HEK293 (cell line): ENCODE results near the gene ETS2.

Experiments used
- CTCF ChIA-PET: fragments of 350-600 bp; formaldehyde crosslinking; extraction: SDS; loops from one replicate; lab custom pipeline; 2021; ENCODE audit warnings: antibody characterized with exemption; lab: Yijun Ruan, JAX
- POLR2A ChIA-PET: fragments of 300-600 bp; formaldehyde crosslinking; extraction: SDS; loops from one replicate; lab custom pipeline; 2020; ENCODE audit warnings: antibody characterized with exemption, inconsistent platforms; lab: Yijun Ruan, JAX
- H3K27ac ChIP-seq: fragments of 200-500 bp; sonication (Bioruptor generic); 2 replicates; pipeline ENCODE4 v1.5.1; 2014; ENCODE audit warnings: low read depth, low read length, control low read depth, inconsistent platforms; ENCODE audit errors: extremely low read depth
- H3K36me3 ChIP-seq, 2 experiments: fragments of 200-500 bp in 1 of 2; sonication (Bioruptor generic) in 1 of 2; 1 replicate in 1 of 2; 2 replicates in 1 of 2; pipeline ENCODE4 v1.5.1; 2014 to 2017; ENCODE audit warnings: inconsistent platforms in 2 of 2, low read length in 2 of 2; ENCODE audit not compliant: control insufficient read depth in 2 of 2, insufficient read depth in 1 of 2
- H3K4me1 ChIP-seq: fragments of 200-500 bp; sonication (Bioruptor generic); 2 replicates; pipeline ENCODE4 v1.5.1; 2014; ENCODE audit warnings: mild to moderate bottlenecking, low read length, inconsistent platforms; ENCODE audit not compliant: control insufficient read depth, insufficient read depth
- H3K4me3 ChIP-seq: 2 replicates; pipeline ENCODE4 v1.5.1; 2011; ENCODE audit warnings: low read depth, mild to moderate bottlenecking, control low read depth, low read length, moderate library complexity
- H3K9me3 ChIP-seq: fragments of 200-500 bp; sonication (Bioruptor generic); 2 replicates; pipeline ENCODE4 v1.5.1; 2014; ENCODE audit warnings: low read depth, low read length, inconsistent platforms; ENCODE audit not compliant: control insufficient read depth, insufficient read depth
- FEZF1 ChIP-seq: fragments of 450-650 bp; formaldehyde crosslinking; IDR thresholded peaks from 2 replicates; pipeline ENCODE4 v1.5.1; 2016; ENCODE audit warnings: missing biosample characterization, missing genetic modification characterization
- GLIS2 ChIP-seq: fragments of 450-650 bp; formaldehyde crosslinking; IDR thresholded peaks from 2 replicates; pipeline ENCODE4 v1.5.1; 2016; ENCODE audit warnings: missing biosample characterization, missing genetic modification characterization
- KLF1 ChIP-seq: fragments of 450-650 bp; formaldehyde crosslinking; IDR thresholded peaks from 2 replicates; pipeline ENCODE4 v1.5.1; 2016; ENCODE audit warnings: missing biosample characterization, missing genetic modification characterization
- KLF16 ChIP-seq: fragments of 450-650 bp; formaldehyde crosslinking; IDR thresholded peaks from 2 replicates; pipeline ENCODE4 v1.5.1; 2017; ENCODE audit warnings: missing biosample characterization, missing genetic modification characterization
- MZF1 ChIP-seq: fragments of 450-650 bp; formaldehyde crosslinking; IDR thresholded peaks from 2 replicates; pipeline ENCODE4 v1.5.1; 2017; ENCODE audit warnings: missing biosample characterization, missing genetic modification characterization, borderline replicate concordance
- SP7 ChIP-seq: fragments of 450-650 bp; formaldehyde crosslinking; IDR thresholded peaks from 2 replicates; pipeline ENCODE4 v1.5.1; 2016; ENCODE audit warnings: missing biosample characterization, missing genetic modification characterization
- TSHZ1 ChIP-seq: fragments of 450-650 bp; formaldehyde crosslinking; IDR thresholded peaks from 2 replicates; pipeline ENCODE4 v1.5.1; 2016; ENCODE audit warnings: missing biosample characterization, missing genetic modification characterization, borderline replicate concordance
- ZBTB48 ChIP-seq: fragments of 450-650 bp; formaldehyde crosslinking; IDR thresholded peaks from 2 replicates; pipeline ENCODE4 v1.5.1; 2016; ENCODE audit warnings: missing biosample characterization, missing genetic modification characterization
- ZNF138 ChIP-seq: fragments of 450-650 bp; formaldehyde crosslinking; IDR thresholded peaks from 2 replicates; pipeline ENCODE4 v1.5.1; 2016; ENCODE audit warnings: missing biosample characterization, missing genetic modification characterization, borderline replicate concordance
- ZNF174 ChIP-seq: fragments of 450-650 bp; formaldehyde crosslinking; IDR thresholded peaks from 2 replicates; pipeline ENCODE4 v1.5.0; 2017; ENCODE audit warnings: missing biosample characterization, mild to moderate bottlenecking, missing genetic modification characterization
- ZNF23 ChIP-seq: fragments of 450-650 bp; formaldehyde crosslinking; IDR thresholded peaks from 2 replicates; pipeline ENCODE4 v1.5.1; 2016; ENCODE audit warnings: missing biosample characterization, missing genetic modification characterization, borderline replicate concordance
- ZNF366 ChIP-seq: fragments of 450-650 bp; formaldehyde crosslinking; conservative IDR thresholded peaks from 2 replicates; pipeline ENCODE4 v1.5.1; 2016; ENCODE audit warnings: missing biosample characterization, missing genetic modification characterization
- ZNF391 ChIP-seq: fragments of 450-650 bp; formaldehyde crosslinking; IDR thresholded peaks from 2 replicates; pipeline ENCODE4 v1.5.1; 2016; ENCODE audit warnings: low read depth, missing biosample characterization, missing genetic modification characterization, borderline replicate concordance
- ZNF394 ChIP-seq: fragments of 450-650 bp; formaldehyde crosslinking; IDR thresholded peaks from 2 replicates; pipeline ENCODE4 v1.5.1; 2016; ENCODE audit warnings: missing biosample characterization, missing genetic modification characterization, mild to moderate bottlenecking, moderate library complexity, borderline replicate concordance
- ZNF433 ChIP-seq: fragments of 450-650 bp; formaldehyde crosslinking; IDR thresholded peaks from 2 replicates; pipeline ENCODE4 v1.5.1; 2016; ENCODE audit warnings: missing biosample characterization, missing genetic modification characterization, low read depth
- ZNF473 ChIP-seq: fragments of 450-650 bp; formaldehyde crosslinking; IDR thresholded peaks from 2 replicates; pipeline ENCODE4 v1.5.1; 2017; ENCODE audit warnings: missing biosample characterization, missing genetic modification characterization
- ZNF510 ChIP-seq: fragments of 450-650 bp; formaldehyde crosslinking; IDR thresholded peaks from 2 replicates; pipeline ENCODE4 v1.5.1; 2018; ENCODE audit warnings: mild to moderate bottlenecking, missing genetic modification characterization, missing biosample characterization; ENCODE audit not compliant: insufficient replicate concordance
- ZNF529 ChIP-seq: fragments of 450-650 bp; formaldehyde crosslinking; IDR thresholded peaks from 2 replicates; pipeline ENCODE4 v1.5.1; 2017; ENCODE audit warnings: missing genetic modification characterization, missing biosample characterization; ENCODE audit not compliant: insufficient replicate concordance
- ZNF600 ChIP-seq: fragments of 450-650 bp; formaldehyde crosslinking; IDR thresholded peaks from 2 replicates; pipeline ENCODE4 v1.5.1; 2016; ENCODE audit warnings: missing biosample characterization, missing genetic modification characterization
- ZNF626 ChIP-seq: fragments of 450-650 bp; sonication (Bioruptor Pico); formaldehyde crosslinking; IDR thresholded peaks from 2 replicates; pipeline ENCODE4 v1.5.1; 2018; ENCODE audit warnings: missing biosample characterization, missing genetic modification characterization, inconsistent platforms
- ZNF629 ChIP-seq: fragments of 450-650 bp; formaldehyde crosslinking; IDR thresholded peaks from 2 replicates; pipeline ENCODE4 v1.5.1; 2017; ENCODE audit warnings: missing biosample characterization, missing genetic modification characterization
- ZNF664 ChIP-seq: fragments of 450-650 bp; formaldehyde crosslinking; IDR thresholded peaks from 2 replicates; pipeline ENCODE4 v1.5.1; 2016; ENCODE audit warnings: missing biosample characterization, missing genetic modification characterization
- ZNF677 ChIP-seq: fragments of 450-650 bp; IDR thresholded peaks from 2 replicates; pipeline ENCODE4 v1.5.0; 2018; ENCODE audit warnings: missing biosample characterization, mild to moderate bottlenecking, missing genetic modification characterization, moderate library complexity
- ZNF768 ChIP-seq: fragments of 450-650 bp; formaldehyde crosslinking; IDR thresholded peaks from 2 replicates; pipeline ENCODE4 v1.5.1; 2018; ENCODE audit warnings: missing biosample characterization, mild to moderate bottlenecking, missing genetic modification characterization
- ZNF830 ChIP-seq: fragments of 450-650 bp; IDR thresholded peaks from 2 replicates; pipeline ENCODE4 v1.5.0; 2018; ENCODE audit warnings: missing biosample characterization, missing genetic modification characterization, low read depth, mild to moderate bottlenecking, moderate library complexity
- TF ChIP-seq, protein P1 (sequence below): fragments of 450-650 bp; formaldehyde crosslinking; IDR thresholded peaks from 2 replicates; pipeline ENCODE4 v1.5.1; 2017; ENCODE audit warnings: missing biosample characterization, missing genetic modification characterization
- TF ChIP-seq, protein P2 (sequence below): fragments of 450-650 bp; formaldehyde crosslinking; IDR thresholded peaks from 2 replicates; pipeline ENCODE4 v1.5.1; 2016; ENCODE audit warnings: missing biosample characterization, missing genetic modification characterization
- TF ChIP-seq, protein P3 (sequence below): fragments of 450-650 bp; formaldehyde crosslinking; IDR thresholded peaks from 2 replicates; pipeline ENCODE4 v1.5.1; 2016; ENCODE audit warnings: missing biosample characterization, missing genetic modification characterization

The ETS2 gene

GRCh38 chr21:38805328-38806152 is at the start of gene ETS2:
ETS2 (plus strand) TSS chr21:38805929; CDS start chr21:38810035, 4,106 bp downstream.
- Histone ChIP-seq H3K27ac (peak within 1 kb of the TSS; percentile 77), H3K4me1 (peaks cover 6% of the 10 kb centered on the region), H3K4me3 (peak within 1 kb of the TSS; percentile 80), H3K9me3 (no peaks in the 10 kb centered on the region), H3K36me3 (peaks cover 0 to 8% of the 10 kb centered on the region in 2 experiments; a peak in 1 of 3 replicates)
- ChIA-PET CTCF (interaction anchor here (0.6 kb wide), 1 partner anchor 294 kb away, joined by 3 read pairs; no protein-coding TSS in a partner anchor), POLR2A (interaction anchor here (0.6 to 1.0 kb wide), 7 partner anchors 10 to 508 kb away, joined by 3 to 8 read pairs (median 4); no protein-coding TSS in a partner anchor)
- TF ChIP-seq ZNF174 (tag by site-specific recombination) (no peak), ZNF138 (tag by site-specific recombination) (no peak), ZNF433 (tag by site-specific recombination) (no peak), TSHZ1 (tag by site-specific recombination) (peak; percentile 66; the same call in 1 of the 2 replicates), ZNF366 (tag by site-specific recombination) (peak; percentile 99), ZNF830 (no peak), ZNF529 (tag by site-specific recombination) (no peak), ZNF23 (tag by site-specific recombination) (no peak), KLF1 (tag by site-specific recombination) (peak; percentile 93), ZNF391 (peak; percentile 84), KLF16 (tag by site-specific recombination) (peak; percentile 91), GLIS2 (tag by site-specific recombination) (peak; percentile 83), FEZF1 (tag by site-specific recombination) (no peak; the same call in 1 of the 2 replicates), ZNF629 (no peak; the same call in none of the 2 replicates), MZF1 (peak; percentile 96), ZNF394 (peak; percentile 99), ZBTB48 (tag by site-specific recombination) (peak; percentile 94), ZNF473 (no peak), ZNF510 (tag by site-specific recombination) (no peak), SP7 (tag by site-specific recombination) (peak; percentile 95), ZNF626 (tag by site-specific recombination) (no peak), ZNF677 (0 out of 2 replicates have a peak, but pooled peaks have one; percentile 8), ZNF768 (tag by site-specific recombination) (no peak; the same call in 1 of the 2 replicates), ZNF664 (tag by site-specific recombination) (no peak), ZNF600 (peak; percentile 76; the same call in 1 of the 2 replicates)
- TF ChIP-seq, protein P1, sequence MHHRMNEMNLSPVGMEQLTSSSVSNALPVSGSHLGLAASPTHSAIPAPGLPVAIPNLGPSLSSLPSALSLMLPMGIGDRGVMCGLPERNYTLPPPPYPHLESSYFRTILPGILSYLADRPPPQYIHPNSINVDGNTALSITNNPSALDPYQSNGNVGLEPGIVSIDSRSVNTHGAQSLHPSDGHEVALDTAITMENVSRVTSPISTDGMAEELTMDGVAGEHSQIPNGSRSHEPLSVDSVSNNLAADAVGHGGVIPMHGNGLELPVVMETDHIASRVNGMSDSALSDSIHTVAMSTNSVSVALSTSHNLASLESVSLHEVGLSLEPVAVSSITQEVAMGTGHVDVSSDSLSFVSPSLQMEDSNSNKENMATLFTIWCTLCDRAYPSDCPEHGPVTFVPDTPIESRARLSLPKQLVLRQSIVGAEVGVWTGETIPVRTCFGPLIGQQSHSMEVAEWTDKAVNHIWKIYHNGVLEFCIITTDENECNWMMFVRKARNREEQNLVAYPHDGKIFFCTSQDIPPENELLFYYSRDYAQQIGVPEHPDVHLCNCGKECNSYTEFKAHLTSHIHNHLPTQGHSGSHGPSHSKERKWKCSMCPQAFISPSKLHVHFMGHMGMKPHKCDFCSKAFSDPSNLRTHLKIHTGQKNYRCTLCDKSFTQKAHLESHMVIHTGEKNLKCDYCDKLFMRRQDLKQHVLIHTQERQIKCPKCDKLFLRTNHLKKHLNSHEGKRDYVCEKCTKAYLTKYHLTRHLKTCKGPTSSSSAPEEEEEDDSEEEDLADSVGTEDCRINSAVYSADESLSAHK (tag by site-specific recombination), result peak; percentile 42; the same call in 1 of the 2 replicates
- TF ChIP-seq, protein P2, sequence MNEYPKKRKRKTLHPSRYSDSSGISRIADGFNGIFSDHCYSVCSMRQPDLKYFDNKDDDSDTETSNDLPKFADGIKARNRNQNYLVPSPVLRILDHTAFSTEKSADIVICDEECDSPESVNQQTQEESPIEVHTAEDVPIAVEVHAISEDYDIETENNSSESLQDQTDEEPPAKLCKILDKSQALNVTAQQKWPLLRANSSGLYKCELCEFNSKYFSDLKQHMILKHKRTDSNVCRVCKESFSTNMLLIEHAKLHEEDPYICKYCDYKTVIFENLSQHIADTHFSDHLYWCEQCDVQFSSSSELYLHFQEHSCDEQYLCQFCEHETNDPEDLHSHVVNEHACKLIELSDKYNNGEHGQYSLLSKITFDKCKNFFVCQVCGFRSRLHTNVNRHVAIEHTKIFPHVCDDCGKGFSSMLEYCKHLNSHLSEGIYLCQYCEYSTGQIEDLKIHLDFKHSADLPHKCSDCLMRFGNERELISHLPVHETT (tag by site-specific recombination), result peak; percentile 96
- TF ChIP-seq, protein P3, sequence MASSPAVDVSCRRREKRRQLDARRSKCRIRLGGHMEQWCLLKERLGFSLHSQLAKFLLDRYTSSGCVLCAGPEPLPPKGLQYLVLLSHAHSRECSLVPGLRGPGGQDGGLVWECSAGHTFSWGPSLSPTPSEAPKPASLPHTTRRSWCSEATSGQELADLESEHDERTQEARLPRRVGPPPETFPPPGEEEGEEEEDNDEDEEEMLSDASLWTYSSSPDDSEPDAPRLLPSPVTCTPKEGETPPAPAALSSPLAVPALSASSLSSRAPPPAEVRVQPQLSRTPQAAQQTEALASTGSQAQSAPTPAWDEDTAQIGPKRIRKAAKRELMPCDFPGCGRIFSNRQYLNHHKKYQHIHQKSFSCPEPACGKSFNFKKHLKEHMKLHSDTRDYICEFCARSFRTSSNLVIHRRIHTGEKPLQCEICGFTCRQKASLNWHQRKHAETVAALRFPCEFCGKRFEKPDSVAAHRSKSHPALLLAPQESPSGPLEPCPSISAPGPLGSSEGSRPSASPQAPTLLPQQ (tag by site-specific recombination), result peak; percentile 91
